Measurements from ENCODE around the gene CMTM4. TPM values are rescaled to one million over a fixed set of nuclear protein-coding genes. Genes with fewer than 3 reads are reported as not detected.
A peak's percentile ranks its signal among the peaks of the same experiment; 100 is the strongest.
"Not testable (repeated sequence)": the region's sequence is repeated elsewhere in the genome, so short reads cannot be mapped to it uniquely, and the experiment has no call there.

CMTM4 gene
- total RNA-seq, 1 donor from 2014 or later, result 12.7 TPM

GRCh38 chr16:66605177-66605978 is 91.2 kb downstream of the CMTM4 start:
- DNase-seq (peak; percentile 81), ATAC-seq (peak; percentile 58)
- intact Hi-C loops (cut with micrococcal nuclease), result no loop called here

- peak; percentile 85 for DNase-seq
- intact Hi-C loops (cut with micrococcal nuclease), result no loop called here
- ATAC-seq, result peak; percentile 67
These were observed 92.0 kb downstream of the CMTM4 start, which contains the start of gene CMTM3 for GRCh38 chr16:66604376-66605176. CMTM3 (plus strand) TSS chr16:66604704; CDS start chr16:66604806, 102 bp downstream.

- peak; percentile 49 for ATAC-seq
- peak; percentile 80 for DNase-seq
- intact Hi-C loops (cut with micrococcal nuclease), result no loop called here
These were observed 92.8 kb downstream of the CMTM4 start for GRCh38 chr16:66603537-66604375.

- DNase-seq (no peak), ATAC-seq (no peak)
- intact Hi-C loops (cut with micrococcal nuclease), result no loop called here
These were observed 95.1 kb downstream of the CMTM4 start for GRCh38 chr16:66601471-66601870.

GRCh38 chr16:66600477-66600876 is 96.1 kb downstream of the CMTM4 start:
- no peak for ATAC-seq
- intact Hi-C loops (cut with micrococcal nuclease), result no loop called here
- DNase-seq, result no peak

- intact Hi-C loops (cut with micrococcal nuclease), result no loop called here
- DNase-seq, result no peak
These were observed 96.8 kb downstream of the CMTM4 start for GRCh38 chr16:66599726-66600125.

DNA sequence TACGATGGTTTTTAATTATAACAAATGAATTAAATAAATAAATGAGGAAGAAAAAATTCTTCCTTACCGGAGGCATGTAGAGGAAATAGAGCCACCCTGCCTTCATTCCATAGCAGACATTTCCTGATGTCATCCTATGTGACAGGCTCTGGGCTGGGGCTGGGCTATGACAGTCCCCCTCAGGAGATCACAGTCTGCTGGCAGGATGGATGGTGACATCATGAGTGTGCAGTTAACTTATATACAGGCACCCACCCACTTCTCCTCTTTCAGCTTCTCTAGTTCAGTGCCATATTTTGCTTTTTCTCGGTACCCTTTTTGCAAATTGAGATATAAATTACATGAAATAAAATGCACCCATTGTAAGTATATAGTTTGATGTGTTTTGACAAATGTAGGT is 98.4 kb downstream of the CMTM4 start:
- intact Hi-C loops (cut with micrococcal nuclease), result no loop called here
- no peak for ATAC-seq
- no peak for DNase-seq

More at GRCh38 chr16:66599726-66600125, 96.8 kb downstream of the CMTM4 start:
- ATAC-seq, result no peak

- intact Hi-C loops (cut with micrococcal nuclease), result no loop called here
- ATAC-seq (no peak), DNase-seq (no peak)
These were observed 99.3 kb downstream of the CMTM4 start for GRCh38 chr16:66596986-66597848.

DNA sequence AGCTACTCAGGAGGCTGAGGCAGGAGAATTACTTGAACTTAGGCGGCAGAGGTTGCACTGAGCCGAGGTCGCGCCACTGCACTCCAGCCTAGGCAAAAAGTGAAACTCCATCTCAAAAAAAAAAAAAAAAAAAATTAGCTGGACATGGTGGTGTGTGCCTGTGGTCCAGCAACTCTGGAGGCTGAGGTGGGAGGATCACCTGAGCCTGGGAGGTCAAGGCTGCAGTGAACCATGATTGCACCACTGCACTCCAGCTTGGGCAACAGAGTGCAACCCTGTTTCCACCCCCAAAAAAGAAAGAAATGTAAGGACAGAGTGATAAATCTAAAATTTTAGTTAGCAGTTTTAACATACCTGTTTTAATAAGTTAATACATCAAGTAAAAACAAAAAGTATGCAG is 100.0 kb downstream of the CMTM4 start:
- ATAC-seq; DNase-seq; intact Hi-C loops (cut with micrococcal nuclease): not testable (repeated sequence)

DNA sequence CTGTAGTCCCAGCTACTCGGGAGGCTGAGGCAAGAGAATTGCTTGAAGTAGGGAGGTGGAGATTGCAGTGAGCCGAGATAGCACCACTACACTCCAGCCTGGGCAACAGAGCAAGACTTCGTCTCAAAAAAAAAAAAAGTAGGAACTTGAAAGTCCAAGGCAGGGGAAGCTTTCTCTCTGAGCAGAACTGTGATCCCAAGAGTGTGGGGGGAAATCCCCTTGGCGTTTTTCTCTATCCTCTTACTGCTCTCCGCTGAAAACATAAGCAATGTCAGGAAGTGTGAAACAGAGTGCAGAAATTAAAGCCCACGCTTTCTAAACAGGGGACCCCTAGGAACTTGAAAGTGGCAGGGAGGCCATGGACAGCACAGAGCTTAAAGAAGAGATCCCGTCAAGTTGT is 101.8 kb downstream of the CMTM4 start:
- no peak for ATAC-seq
- intact Hi-C loops (cut with micrococcal nuclease), result no loop called here
- DNase-seq, result no peak

DNA sequence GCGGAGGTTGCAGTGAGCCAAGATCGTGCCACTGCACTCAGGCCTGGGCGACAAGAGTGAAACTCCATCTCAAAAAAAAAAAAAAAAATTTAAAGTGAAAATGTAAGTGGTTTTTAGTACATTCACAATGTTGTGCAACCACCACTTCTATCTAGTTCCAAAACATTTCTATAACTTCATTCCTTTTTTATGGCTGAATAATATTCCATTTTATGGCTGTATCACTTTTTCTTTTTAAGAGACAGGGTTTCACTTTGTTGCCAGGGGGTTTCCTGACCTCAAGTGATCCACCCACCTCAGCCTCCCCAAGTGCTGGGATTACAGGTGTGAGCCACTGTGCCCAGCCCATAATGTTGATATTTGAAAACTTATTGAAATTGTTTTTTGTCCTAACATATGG is 103.7 kb downstream of the CMTM4 start:
- DNase-seq, result no peak
- intact Hi-C loops (cut with micrococcal nuclease), result no loop called here

DNA sequence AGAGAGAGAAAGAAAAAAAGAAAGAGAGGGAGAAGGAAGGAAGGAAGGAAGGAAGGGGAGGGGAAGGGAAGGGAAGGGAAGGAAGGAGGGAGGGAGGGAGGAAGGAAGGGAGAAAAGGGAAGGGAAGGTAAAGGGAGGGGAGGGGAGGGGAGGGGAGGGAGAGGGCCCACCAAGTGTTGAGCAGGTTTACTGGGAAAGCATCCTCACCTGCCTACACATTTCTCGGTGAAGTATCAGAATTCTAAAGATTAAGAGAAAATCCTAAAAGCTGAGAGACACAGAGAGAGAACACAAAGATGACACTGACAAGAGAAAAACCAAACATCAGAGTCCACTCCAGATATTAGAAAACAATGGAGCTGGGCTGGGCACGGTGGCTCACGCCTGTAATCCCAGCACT is 104.3 kb downstream of the CMTM4 start:
- intact Hi-C loops (cut with micrococcal nuclease), result no loop called here
- DNase-seq, result no peak
- ATAC-seq, result no peak

More for the DNA sequence above, 103.7 kb downstream of the CMTM4 start:
- no peak for ATAC-seq

- intact Hi-C loops (cut with micrococcal nuclease), result no loop called here
- DNase-seq (no peak), ATAC-seq (no peak)
These were observed 105.5 kb downstream of the CMTM4 start for GRCh38 chr16:66591018-66591417.

DNA sequence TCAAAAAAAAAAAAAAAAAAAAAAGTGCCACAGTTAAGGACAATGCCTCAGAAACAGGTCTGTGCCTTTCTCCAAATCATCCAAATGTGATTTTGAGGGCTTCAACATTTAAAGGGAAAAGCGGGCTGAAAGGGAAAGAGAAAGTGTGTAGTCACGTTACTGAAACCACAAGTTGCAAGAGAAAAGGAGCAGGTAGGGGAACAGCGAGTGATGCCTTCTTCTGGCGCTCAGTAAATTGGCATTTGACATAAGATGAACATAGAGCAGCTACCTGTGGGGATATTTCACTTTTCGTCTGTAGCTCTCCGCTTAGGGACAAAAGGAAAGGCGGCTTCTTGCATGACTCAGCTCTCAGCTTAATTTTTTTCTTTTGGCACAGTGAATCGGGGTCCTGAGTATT is 106.2 kb downstream of the CMTM4 start:
- no peak for DNase-seq

DNA sequence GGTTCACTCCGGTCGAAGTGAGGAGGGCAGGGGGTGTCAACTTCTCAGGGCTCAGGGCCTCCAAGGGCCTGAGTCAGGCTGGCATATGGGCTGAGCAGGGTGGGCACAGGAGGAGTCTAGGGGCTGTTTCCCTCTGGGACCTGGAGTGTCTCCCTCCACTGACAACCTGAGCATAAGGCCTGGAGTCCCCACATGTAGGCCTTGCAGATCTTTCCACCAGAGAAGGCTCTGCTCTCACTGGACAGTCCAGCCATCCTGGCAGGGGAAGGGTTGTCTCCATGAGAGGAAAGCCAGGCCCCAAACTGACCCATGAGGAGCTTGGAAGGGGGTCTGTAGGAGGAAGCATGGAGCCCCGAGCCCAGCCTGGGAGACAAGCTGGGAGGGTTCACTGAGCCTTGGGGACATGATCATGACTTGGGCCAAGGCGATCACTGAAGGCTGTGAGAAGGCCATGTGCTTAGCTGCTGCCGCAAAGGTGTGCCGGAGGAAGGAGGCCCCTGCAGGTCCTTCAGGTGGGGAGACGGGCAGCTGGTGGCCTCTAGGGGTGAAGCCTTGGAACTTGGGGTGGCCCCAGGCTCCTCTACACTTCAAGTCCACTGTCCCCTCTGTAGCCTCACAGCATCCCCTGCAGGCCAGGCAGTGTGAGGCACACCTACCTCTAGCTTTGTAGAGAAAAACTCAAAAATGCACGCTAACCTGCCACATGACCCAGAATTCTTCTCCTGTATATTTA is 107.4 kb downstream of the CMTM4 start:
- intact Hi-C loops (cut with micrococcal nuclease), result loop anchor here (10.0 kb wide), 1 partner anchor 184 kb away; no protein-coding TSS in a partner anchor
- ATAC-seq (peak; percentile 78), DNase-seq (peak; percentile 57)

More for the DNA sequence above, 106.2 kb downstream of the CMTM4 start:
- intact Hi-C loops (cut with micrococcal nuclease), result no loop called here
- no peak for ATAC-seq

- ATAC-seq (no peak), DNase-seq (no peak)
- intact Hi-C loops (cut with micrococcal nuclease), result loop anchor here (10.0 kb wide), 1 partner anchor 183 kb away; no protein-coding TSS in a partner anchor
These were observed 108.5 kb downstream of the CMTM4 start for GRCh38 chr16:66587881-66588600.
